HG02798 (cell line): Measurements from ENCODE around the gene ZCCHC7.
"Not testable (repeated sequence)": the region's sequence is repeated elsewhere in the genome, so short reads cannot be mapped to it uniquely, and the experiment has no call there.

Source experiments
- ATAC-seq: cut with Tn5 transposase; IDR thresholded peaks from one replicate; pipeline ENCODE4 v1.9.1; 2021; ENCODE audit warnings: mild to moderate bottlenecking; ENCODE audit not compliant: unreplicated experiment, poor library complexity

Gene ZCCHC7

GRCh38 chr9:37119907-37120842, at the start of gene ZCCHC7:
Gene ZCCHC7, plus strand, starts transcription at chr9:37120574.
- ATAC-seq = peak; percentile 97

GRCh38 chr9:37074790-37075189, 45.6 kb upstream of the ZCCHC7 start:
- not testable (repeated sequence) for ATAC-seq

- peak; percentile 93 for ATAC-seq
Measured at GRCh38 chr9:37079370-37080164, 40.8 kb upstream of the ZCCHC7 start.

- peak; percentile 8 for ATAC-seq
Measured at GRCh38 chr9:37080165-37080628, 40.2 kb upstream of the ZCCHC7 start.

- not testable (repeated sequence) for ATAC-seq
Measured at GRCh38 chr9:37081507-37081906, 38.9 kb upstream of the ZCCHC7 start.

- ATAC-seq = no peak
Measured at GRCh38 chr9:37082214-37082765, 38.1 kb upstream of the ZCCHC7 start.

- ATAC-seq = no peak
Measured at GRCh38 chr9:37083654-37084053, 36.7 kb upstream of the ZCCHC7 start.

- ATAC-seq = no peak
Measured at GRCh38 chr9:37085233-37085632, 35.1 kb upstream of the ZCCHC7 start.

- not testable (repeated sequence) for ATAC-seq
Measured at GRCh38 chr9:37092714-37093295, 27.6 kb upstream of the ZCCHC7 start.

GRCh38 chr9:37094751-37095150, 25.6 kb upstream of the ZCCHC7 start:
- no peak for ATAC-seq

GRCh38 chr9:37096628-37097027, 23.7 kb upstream of the ZCCHC7 start:
- no peak for ATAC-seq

GRCh38 chr9:37097294-37097693, 23.1 kb upstream of the ZCCHC7 start:
- no peak for ATAC-seq

- no peak for ATAC-seq
Measured at GRCh38 chr9:37100327-37100726, 20.0 kb upstream of the ZCCHC7 start.

GRCh38 chr9:37100741-37101140, 19.6 kb upstream of the ZCCHC7 start:
- no peak for ATAC-seq

GRCh38 chr9:37102486-37102885, 17.9 kb upstream of the ZCCHC7 start:
- ATAC-seq = no peak

- ATAC-seq = no peak
Measured at GRCh38 chr9:37104183-37104889, 16.0 kb upstream of the ZCCHC7 start.

GRCh38 chr9:37105234-37105633, 15.1 kb upstream of the ZCCHC7 start:
- no peak for ATAC-seq

- no peak for ATAC-seq
Measured at GRCh38 chr9:37107701-37108100, 12.7 kb upstream of the ZCCHC7 start.

- not testable (repeated sequence) for ATAC-seq
Measured at GRCh38 chr9:37114442-37114841, 5.9 kb upstream of the ZCCHC7 start.

GRCh38 chr9:37117956-37118355, 2.4 kb upstream of the ZCCHC7 start:
- no peak for ATAC-seq
